BJ (cell line): ENCODE data around the gene MYO1D. TPM values are rescaled to one million over a fixed set of nuclear protein-coding genes. Genes with fewer than 3 reads are reported as not detected.

Experiments
- CTCF ChIA-PET: fragments of 350-600 bp; formaldehyde crosslinking; extraction: SDS; loops from one replicate; lab custom pipeline; 2021; ENCODE audit warnings: antibody characterized with exemption, inconsistent platforms; lab: Yijun Ruan, JAX
- POLR2A ChIA-PET: fragments of 300-600 bp; sonication (Branson Sonifier 250); formaldehyde crosslinking; extraction: SDS; loops from one replicate; lab custom pipeline; 2021; ENCODE audit warnings: antibody characterized with exemption; lab: Charles Lee
- DNase-seq: peaks from one replicate; pipeline ENCODE4 v3.0.0-alpha.2; 2011; ENCODE audit warnings: low read depth
- H3K27me3 ChIP-seq: 2 replicates; pipeline ENCODE4 v1.6.0; 2011; ENCODE audit warnings: low read length; ENCODE audit not compliant: control insufficient read depth, insufficient read depth
- H3K36me3 ChIP-seq: 2 replicates; pipeline ENCODE4 v1.5.1; 2011; ENCODE audit warnings: low read length; ENCODE audit not compliant: control insufficient read depth, insufficient read depth
- H3K4me3 ChIP-seq: 2 replicates; pipeline ENCODE4 v1.5.1; 2011; ENCODE audit warnings: low read depth, mild to moderate bottlenecking, control low read depth, low read length
- CTCF ChIP-seq: IDR thresholded peaks from 2 replicates; pipeline ENCODE4 v1.5.1; 2011; ENCODE audit warnings: low read depth, mild to moderate bottlenecking, control low read depth, inconsistent platforms, low read length, moderate library complexity; ENCODE audit not compliant: insufficient read depth
- polyA plus RNA-seq: library from polyadenylated mRNA; depleted of rRNA; stranded (reverse); fragments of >200 nt; gene quantifications from 2 replicates; pipeline ENCODE4 v1.2.3, GENCODE V29; 2011

Gene MYO1D
- polyA plus RNA-seq, 1 experiment = 23.6 TPM

- no peak for DNase-seq
- CTCF ChIA-PET = no interaction called here
- Histone ChIP-seq H3K36me3 (no peaks in the 10 kb centered on the region; the same call in 1 of the 2 replicates), H3K27me3 (no peaks in the 10 kb centered on the region), H3K4me3 (no peak overlapping the region)
- POLR2A ChIA-PET = no interaction called here
- no peak for TF ChIP-seq CTCF
Measured at GRCh38 chr17:32492648-32493289, 384.2 kb downstream of the MYO1D start.

- CTCF ChIA-PET = interaction anchor here (1.1 to 1.3 kb wide), 3 partner anchors 9 to 23 kb away, joined by 3 read pairs; no protein-coding TSS in a partner anchor
- no peak overlapping the region for H3K4me3 ChIP-seq
- POLR2A ChIA-PET = no interaction called here
- no peaks in the 10 kb centered on the region for H3K27me3 ChIP-seq
- DNase-seq = no peak
- TF ChIP-seq CTCF = no peak
- no peaks in the 10 kb centered on the region; the same call in 1 of the 2 replicates for H3K36me3 ChIP-seq
Measured at GRCh38 chr17:32492264-32492589, 384.7 kb downstream of the MYO1D start.

GRCh38 chr17:32491371-32492263 is 385.3 kb downstream of the MYO1D start:
- POLR2A ChIA-PET = no interaction called here
- Histone ChIP-seq H3K27me3 (no peaks in the 10 kb centered on the region), H3K36me3 (no peaks in the 10 kb centered on the region; the same call in 1 of the 2 replicates), H3K4me3 (no peak overlapping the region)
- no peak for DNase-seq
- TF ChIP-seq CTCF = no peak
- CTCF ChIA-PET = interaction anchor here (1.1 to 1.3 kb wide), 4 partner anchors 8 to 144 kb away, joined by 3 read pairs; no protein-coding TSS in a partner anchor

GRCh38 chr17:32490101-32490482 is 386.8 kb downstream of the MYO1D start:
- no peaks in the 10 kb centered on the region; the same call in 1 of the 2 replicates for H3K36me3 ChIP-seq
- no peaks in the 10 kb centered on the region for H3K27me3 ChIP-seq
- ChIA-PET POLR2A (no interaction called here), CTCF (interaction anchor here (1.4 kb wide), 1 partner anchor 169 kb away, joined by 3 read pairs; no protein-coding TSS in a partner anchor)
- H3K4me3 ChIP-seq = no peak overlapping the region
- no peak for TF ChIP-seq CTCF
- DNase-seq = no peak
